Measurements from ENCODE around the gene MSI2.

The MSI2 gene

GRCh38 chr17:57485916-57486881, 229.9 kb downstream of the MSI2 start:
- TF ChIP-seq ZNF565 (CRISPR knock-in tag; conservative IDR thresholded peaks at IDR 0.05; ENCODE audit: low read depth), result no peak
- no peak for TF ChIP-seq ZFP3 (CRISPR knock-in tag; IDR thresholded peaks at IDR 0.05)
- TF ChIP-seq ISL1 (CRISPR knock-in tag; IDR thresholded peaks at IDR 0.05), result no peak
- no peak for TF ChIP-seq PATZ1 (CRISPR knock-in tag; IDR thresholded peaks at IDR 0.05; ENCODE audit: borderline replicate concordance)
- no peak for TF ChIP-seq ZNF70 (CRISPR knock-in tag; IDR thresholded peaks at IDR 0.05)
- no peak for TF ChIP-seq GLIS3 (CRISPR knock-in tag; IDR thresholded peaks at IDR 0.05)
- no peak for TF ChIP-seq ESRRG (CRISPR knock-in tag; IDR thresholded peaks at IDR 0.05)
- TF ChIP-seq CSDC2 (CRISPR knock-in tag; IDR thresholded peaks at IDR 0.05), result no peak
- no peak for TF ChIP-seq ZNF8 (CRISPR knock-in tag; IDR thresholded peaks at IDR 0.05)
- no peak for TF ChIP-seq CREB5 (CRISPR knock-in tag; IDR thresholded peaks at IDR 0.05; ENCODE audit: low read depth)
- no peak for TF ChIP-seq POU6F1 (CRISPR knock-in tag; IDR thresholded peaks at IDR 0.05; ENCODE audit: borderline replicate concordance, low read depth)
- no peak for TF ChIP-seq PPARA (CRISPR knock-in tag; IDR thresholded peaks at IDR 0.05; ENCODE audit: borderline replicate concordance)
- TF ChIP-seq OSR1 (CRISPR knock-in tag; IDR thresholded peaks at IDR 0.05), result no peak
- TF ChIP-seq TCF4 (CRISPR knock-in tag; IDR thresholded peaks at IDR 0.05; ENCODE audit: borderline replicate concordance), result no peak
- TF ChIP-seq ARNTL (CRISPR knock-in tag; IDR thresholded peaks at IDR 0.05; ENCODE audit: borderline replicate concordance, low read depth), result no peak
- ATAC-seq, result no peak

- TF ChIP-seq ZNF8 (CRISPR knock-in tag; IDR thresholded peaks at IDR 0.05) (no peak), CREB5 (CRISPR knock-in tag; IDR thresholded peaks at IDR 0.05; ENCODE audit: low read depth) (no peak), PATZ1 (CRISPR knock-in tag; IDR thresholded peaks at IDR 0.05; ENCODE audit: borderline replicate concordance) (no peak), ZNF565 (CRISPR knock-in tag; conservative IDR thresholded peaks at IDR 0.05; ENCODE audit: low read depth) (no peak), SNAI2 (CRISPR knock-in tag; IDR thresholded peaks at IDR 0.05) (no peak), ZC3H10 (CRISPR knock-in tag; IDR thresholded peaks at IDR 0.05) (no peak), ZFP30 (CRISPR knock-in tag; IDR thresholded peaks at IDR 0.05) (no peak), ESRRG (CRISPR knock-in tag; IDR thresholded peaks at IDR 0.05) (no peak), GLIS3 (CRISPR knock-in tag; IDR thresholded peaks at IDR 0.05) (no peak), CSDC2 (CRISPR knock-in tag; IDR thresholded peaks at IDR 0.05) (no peak), ISL1 (CRISPR knock-in tag; IDR thresholded peaks at IDR 0.05) (no peak), ZNF70 (CRISPR knock-in tag; IDR thresholded peaks at IDR 0.05) (no peak), CSRNP3 (CRISPR knock-in tag; IDR thresholded peaks at IDR 0.05) (no peak)
- ATAC-seq, result no peak
These were observed 230.6 kb downstream of the MSI2 start for GRCh38 chr17:57486882-57487301.
